HG03442 (cell line): Measurements from ENCODE around the gene RASSF8.

ENCODE experiments used
- ATAC-seq: cut with Tn5 transposase; IDR thresholded peaks from one replicate; pipeline ENCODE4 v1.9.1; 2021; ENCODE audit warnings: mild to moderate bottlenecking, moderate library complexity; ENCODE audit not compliant: unreplicated experiment

Gene RASSF8

GRCh38 chr12:25958428-25959070, at the start of gene RASSF8:
TSS of gene RASSF8 (plus strand) at chr12:25958682. CDS start at chr12:26055344, 96,662 bp downstream.
- ATAC-seq, result peak; percentile 80

GRCh38 chr12:25914551-25914950, 43.9 kb upstream of the RASSF8 start:
- ATAC-seq, result no peak

GRCh38 chr12:25924491-25925001, 33.9 kb upstream of the RASSF8 start:
- no peak for ATAC-seq

- ATAC-seq, result no peak
Measured at GRCh38 chr12:25925064-25925463, 33.4 kb upstream of the RASSF8 start.

GRCh38 chr12:25926536-25926935, 31.9 kb upstream of the RASSF8 start:
- no peak for ATAC-seq

- no peak for ATAC-seq
Measured at GRCh38 chr12:25929142-25929541, 29.3 kb upstream of the RASSF8 start.

GRCh38 chr12:25932971-25933370, 25.5 kb upstream of the RASSF8 start:
- no peak for ATAC-seq

GRCh38 chr12:25934456-25934855, 24.0 kb upstream of the RASSF8 start:
- no peak for ATAC-seq

GRCh38 chr12:25935355-25936144, 22.9 kb upstream of the RASSF8 start:
- ATAC-seq, result no peak

- ATAC-seq, result no peak
Measured at GRCh38 chr12:25937096-25937495, 21.4 kb upstream of the RASSF8 start.

GRCh38 chr12:25938581-25938980, 19.9 kb upstream of the RASSF8 start:
- ATAC-seq, result no peak

- ATAC-seq, result no peak
Measured at GRCh38 chr12:25939606-25940005, 18.9 kb upstream of the RASSF8 start.

GRCh38 chr12:25940886-25941285, 17.6 kb upstream of the RASSF8 start:
- no peak for ATAC-seq

- no peak for ATAC-seq
Measured at GRCh38 chr12:25942709-25943108, 15.8 kb upstream of the RASSF8 start.

- ATAC-seq, result no peak
Measured at GRCh38 chr12:25943940-25944339, 14.5 kb upstream of the RASSF8 start.

GRCh38 chr12:25949343-25949742, 9.1 kb upstream of the RASSF8 start:
- no peak for ATAC-seq

- ATAC-seq, result no peak
Measured at GRCh38 chr12:25950329-25951115, 8.0 kb upstream of the RASSF8 start.

GRCh38 chr12:25957793-25958427, 572 bp upstream of the RASSF8 start:
- ATAC-seq, result no peak

- peak; percentile 49 for ATAC-seq
Measured at GRCh38 chr12:25959071-25959961, 834 bp downstream of the RASSF8 start.

- no peak for ATAC-seq
Measured at GRCh38 chr12:25960143-25960542, 1.7 kb downstream of the RASSF8 start.
